ENCODE measurements around the gene RECQL5.

GRCh38 chr17:75645501-75645888 lies 21.5 kb downstream of the RECQL5 start:
- TF ChIP-seq POLR2A (IDR thresholded peaks at IDR 0.05): no peak
- TF ChIP-seq CTCF (IDR thresholded peaks at IDR 0.05): no peak
